HG03571 (cell line): ENCODE results near the gene TANC1.

Experiments used
- ATAC-seq: cut with Tn5 transposase; IDR thresholded peaks from one replicate; pipeline ENCODE4 v1.9.1; 2021; ENCODE audit not compliant: unreplicated experiment

TANC1 gene

DNA sequence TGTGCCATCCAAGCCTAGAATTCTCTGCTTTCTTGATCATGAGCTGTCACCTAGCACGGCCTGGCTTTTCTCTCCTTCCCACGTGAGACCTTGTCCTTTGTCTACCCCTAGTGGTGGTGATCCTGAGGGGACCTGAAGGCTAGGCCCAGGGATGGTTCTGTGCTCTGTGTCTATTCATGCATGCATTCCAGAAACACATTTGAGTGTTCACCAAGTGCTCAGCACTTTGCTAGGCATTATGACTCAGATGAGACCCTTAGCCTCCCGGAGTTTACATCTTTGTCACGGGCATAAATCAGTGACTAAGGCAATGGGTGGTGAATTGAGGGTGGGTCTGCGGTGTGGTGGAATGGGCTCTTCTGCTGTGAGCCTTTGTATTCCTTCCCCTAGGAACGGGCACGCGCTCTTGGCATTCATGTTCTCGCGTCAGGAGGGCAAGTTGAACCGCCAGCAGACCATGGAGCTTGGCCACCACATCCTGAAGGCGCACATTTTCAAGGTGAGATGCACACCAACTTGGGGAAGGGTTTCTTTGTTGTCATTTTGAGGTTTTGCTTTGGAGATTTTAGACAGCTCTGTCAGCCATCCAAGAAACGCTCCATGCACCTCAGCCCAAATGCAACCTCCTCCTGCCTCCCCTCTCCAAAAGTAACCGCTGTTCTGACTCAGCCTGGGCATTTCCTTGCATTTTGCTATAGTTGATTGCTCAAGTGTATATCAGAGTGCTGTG lies 217.1 kb downstream of the TANC1 start:
- peak; percentile 67 for ATAC-seq

DNA sequence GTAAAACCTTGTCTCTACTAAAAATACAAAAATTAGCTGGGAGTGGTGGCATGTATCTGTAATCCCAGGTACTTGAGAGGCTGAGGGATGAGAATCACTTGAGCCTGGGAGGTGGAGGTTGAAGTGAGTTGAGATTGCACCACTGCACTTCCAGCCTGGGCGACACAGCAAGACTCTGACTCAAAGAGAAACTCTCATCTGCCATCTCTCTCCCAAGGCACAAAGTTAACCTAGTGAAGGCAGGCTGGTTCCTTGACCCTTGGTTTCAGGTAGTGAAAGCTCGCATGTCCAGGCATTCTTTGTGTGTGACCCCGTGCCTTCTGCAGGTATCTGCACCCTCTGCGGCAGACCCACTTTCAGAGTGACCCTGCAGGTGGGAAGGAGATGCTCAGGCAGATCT lies 218.0 kb downstream of the TANC1 start:
- peak; percentile 49 for ATAC-seq

DNA sequence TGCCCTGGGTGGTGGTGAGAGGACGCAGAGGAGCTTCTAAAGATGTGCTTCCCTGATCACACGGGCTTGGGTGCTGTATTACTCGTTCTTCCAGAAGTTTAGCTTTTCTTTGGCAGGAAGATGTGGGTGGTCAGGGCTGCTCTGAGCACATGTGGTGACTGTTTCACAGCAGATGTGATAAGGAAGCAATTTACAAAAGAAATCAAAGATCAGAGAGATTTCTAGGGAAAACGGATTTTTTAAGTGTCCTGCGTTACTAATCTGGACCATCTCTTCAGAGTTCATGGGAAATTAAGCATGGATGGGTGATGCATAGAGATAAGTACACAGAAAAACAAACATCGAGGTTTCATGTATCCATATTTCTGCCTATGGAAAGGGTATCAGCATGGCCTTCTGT lies 218.7 kb downstream of the TANC1 start:
- no peak for ATAC-seq

DNA sequence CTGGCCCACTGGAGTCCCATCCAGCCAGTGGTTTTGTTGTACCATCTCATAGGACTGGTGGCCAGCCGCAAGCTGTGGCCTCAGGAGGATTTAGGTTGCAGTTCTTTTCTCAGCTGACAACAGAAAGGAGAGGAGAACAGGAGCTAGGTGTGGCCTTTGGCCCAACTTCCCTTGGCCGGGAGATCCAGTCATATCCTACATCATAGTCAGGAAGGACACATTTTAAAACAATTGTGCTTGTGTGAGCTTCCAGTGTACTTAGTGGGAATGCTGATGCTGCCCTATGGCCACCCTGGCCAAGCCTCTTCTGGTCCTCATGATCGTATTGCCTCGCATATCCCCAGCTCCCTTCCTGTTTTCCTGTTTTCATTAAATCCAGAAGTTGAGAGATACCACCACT lies 220.0 kb downstream of the TANC1 start:
- ATAC-seq, result no peak

DNA sequence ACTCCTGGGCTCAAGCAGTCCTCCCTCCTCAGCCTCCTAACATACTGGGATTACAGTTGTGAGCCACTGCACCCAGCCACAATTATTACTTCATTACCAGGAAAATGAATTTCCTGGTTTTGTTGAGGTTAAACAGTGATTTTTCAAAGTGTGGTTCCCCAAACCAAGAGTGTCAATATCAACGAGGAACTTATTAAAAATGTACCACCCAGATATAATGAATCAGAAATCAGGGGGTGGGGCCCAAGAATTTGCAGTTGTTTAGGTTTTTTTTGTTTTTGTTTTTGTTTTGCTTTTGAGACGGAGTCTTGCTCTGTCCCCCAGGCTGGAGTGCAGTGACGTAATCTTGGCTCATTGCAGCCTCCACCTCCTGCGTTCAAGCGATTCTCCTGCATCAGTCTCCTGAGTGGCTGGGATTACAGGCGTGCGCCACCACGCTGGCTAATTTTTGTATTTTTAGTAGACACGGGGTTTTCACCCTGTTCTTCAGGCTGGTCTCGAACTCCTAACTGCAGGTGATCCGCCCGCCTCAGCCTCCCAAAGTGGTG lies 224.0 kb downstream of the TANC1 start:
- no peak for ATAC-seq

DNA sequence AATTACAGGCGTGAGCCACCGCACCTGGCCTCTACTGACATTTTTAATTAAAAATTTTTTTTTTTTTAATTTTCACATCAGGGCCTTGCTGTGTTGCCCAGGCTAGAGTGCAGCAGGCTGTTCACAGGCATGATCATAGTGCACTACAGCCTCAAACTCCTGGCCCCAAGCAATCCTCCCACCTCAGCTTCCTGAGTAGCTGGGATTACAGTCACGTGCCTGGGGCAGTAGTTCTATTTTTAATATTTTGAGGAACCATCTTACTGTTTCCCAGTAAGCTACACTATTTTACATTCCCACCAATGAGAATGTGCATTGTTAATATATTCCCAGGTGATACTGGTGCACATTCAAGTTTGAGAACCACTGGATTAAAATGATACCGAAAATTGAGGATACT lies 225.4 kb downstream of the TANC1 start:
- no peak for ATAC-seq

DNA sequence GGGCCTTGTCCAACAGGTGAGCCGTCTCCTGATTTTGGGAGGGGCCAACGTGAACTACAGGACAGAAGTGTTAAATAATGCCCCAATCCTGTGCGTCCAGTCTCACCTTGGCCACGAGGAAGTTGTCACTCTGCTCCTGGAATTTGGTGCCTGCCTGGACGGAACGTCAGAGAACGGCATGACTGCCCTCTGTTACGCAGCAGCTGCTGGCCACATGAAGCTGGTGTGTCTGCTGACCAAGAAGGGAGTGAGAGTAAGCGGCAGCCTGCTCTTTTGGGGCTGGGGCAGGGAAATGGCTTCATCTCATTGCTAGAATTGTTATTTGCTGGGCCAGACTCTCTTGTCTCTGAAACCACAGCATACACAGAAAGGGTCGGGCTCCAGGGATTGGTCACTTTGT lies 225.8 kb downstream of the TANC1 start:
- no peak for ATAC-seq

DNA sequence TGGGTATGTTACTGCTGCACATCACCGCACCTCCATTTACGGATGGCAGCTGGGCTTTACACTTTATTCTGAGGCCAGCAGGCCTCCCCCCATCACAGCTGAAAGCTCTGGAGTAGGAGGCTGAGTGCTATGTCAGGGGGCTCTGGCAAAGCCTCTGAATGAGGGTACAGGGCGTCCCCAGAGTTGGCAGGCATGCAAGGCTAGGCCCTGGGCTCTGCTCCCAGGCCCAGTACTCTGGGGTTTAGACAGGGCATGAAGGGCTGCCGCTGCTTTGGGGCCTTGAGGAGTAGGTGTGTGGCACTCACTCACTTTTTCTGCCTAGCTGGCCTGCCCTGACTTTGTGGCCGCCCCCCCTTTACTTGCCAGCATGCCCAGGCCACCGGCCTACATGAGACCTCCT lies 227.3 kb downstream of the TANC1 start:
- no peak for ATAC-seq

DNA sequence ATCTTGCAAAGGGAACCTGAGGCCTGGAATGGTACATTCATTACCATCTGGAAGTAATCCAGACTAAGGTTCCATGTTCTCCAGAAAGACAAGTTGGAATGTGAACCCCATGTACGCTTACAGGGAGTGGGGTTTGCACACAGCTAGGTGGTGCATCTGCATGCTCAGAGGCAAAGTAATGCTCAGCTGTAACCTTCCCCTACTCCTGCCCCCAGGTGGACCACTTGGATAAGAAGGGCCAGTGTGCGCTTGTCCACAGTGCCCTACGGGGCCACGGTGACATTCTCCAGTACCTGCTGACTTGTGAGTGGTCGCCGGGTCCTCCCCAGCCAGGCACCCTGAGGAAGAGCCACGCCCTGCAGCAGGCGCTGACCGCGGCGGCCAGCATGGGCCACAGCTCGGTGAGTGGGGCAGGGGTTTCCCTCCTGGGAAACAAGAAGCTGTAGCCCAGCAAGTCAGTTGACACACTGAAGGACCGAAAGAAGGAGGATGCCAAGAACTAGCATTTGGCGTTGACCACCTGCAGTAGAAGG lies 228.0 kb downstream of the TANC1 start:
- no peak for ATAC-seq

DNA sequence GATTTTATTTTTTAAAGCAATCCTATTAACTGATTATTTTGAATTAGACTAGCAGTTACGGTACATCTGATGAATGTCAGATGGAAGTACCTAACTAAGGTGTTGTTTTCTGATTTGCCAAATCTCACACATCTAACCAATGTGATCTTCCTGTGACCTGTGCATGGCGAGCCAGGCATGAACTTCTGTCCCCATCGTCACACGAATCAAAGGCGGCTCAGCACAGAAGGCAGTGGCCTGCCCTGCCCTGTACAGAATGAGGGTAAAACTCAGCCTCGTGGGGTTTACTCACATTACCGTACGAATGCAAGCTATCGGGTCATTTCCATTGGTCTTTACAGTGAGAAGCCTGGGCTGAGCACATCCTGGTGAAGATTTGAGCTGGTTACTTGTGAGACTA lies 230.8 kb downstream of the TANC1 start:
- ATAC-seq, result no peak

DNA sequence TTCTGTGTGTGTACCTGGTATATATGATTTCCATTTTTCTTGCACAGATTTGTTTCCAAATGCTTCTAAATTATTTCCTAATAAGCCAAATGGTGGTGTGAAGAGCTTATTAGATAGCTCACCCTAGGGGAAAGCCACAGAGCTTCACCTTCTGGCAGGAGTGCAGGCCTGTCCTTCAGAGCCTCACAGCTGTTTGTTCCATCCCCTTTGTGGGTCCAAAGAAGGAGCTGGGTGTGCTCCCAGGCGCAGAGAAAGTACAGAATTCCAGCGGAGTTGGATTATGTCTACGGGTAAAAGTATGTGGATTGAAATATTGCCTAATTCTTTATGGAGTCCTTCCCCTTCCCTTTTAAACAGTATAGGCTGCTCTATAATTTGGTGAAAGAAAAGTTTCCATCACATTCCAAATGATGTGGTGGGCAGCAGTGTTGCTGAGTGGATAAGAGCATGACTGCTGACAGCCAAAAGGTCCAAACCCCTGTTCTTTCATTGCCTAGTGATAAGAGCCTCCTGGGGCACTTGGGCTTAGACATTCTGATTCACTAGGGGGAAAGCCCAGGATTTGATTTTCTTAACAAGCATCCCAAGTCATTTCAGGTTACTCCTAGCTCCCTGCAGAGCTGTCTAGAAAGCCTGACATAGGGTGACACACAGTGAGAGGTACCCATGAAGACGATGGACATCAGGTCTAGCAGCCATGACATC lies 231.5 kb downstream of the TANC1 start:
- no peak for ATAC-seq

DNA sequence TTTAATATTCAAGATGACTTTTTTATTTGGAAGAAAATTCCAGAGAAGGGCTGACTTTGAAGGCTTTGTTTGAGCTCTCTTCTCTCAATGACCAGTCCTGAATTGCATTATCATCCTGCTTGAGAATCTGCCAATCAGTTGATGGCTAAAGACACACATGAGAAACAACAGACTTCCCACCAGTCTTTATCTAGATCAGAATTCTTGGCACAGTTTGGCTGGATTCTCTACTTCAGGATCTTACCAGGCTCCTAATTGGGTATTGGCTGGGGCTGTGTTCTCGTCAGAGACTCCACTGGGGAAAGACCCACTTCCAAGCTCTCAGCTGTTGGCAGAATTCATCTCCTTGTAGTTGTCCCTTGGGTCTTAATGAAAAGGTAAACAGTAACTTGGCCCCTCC lies 232.1 kb downstream of the TANC1 start:
- no peak for ATAC-seq

DNA sequence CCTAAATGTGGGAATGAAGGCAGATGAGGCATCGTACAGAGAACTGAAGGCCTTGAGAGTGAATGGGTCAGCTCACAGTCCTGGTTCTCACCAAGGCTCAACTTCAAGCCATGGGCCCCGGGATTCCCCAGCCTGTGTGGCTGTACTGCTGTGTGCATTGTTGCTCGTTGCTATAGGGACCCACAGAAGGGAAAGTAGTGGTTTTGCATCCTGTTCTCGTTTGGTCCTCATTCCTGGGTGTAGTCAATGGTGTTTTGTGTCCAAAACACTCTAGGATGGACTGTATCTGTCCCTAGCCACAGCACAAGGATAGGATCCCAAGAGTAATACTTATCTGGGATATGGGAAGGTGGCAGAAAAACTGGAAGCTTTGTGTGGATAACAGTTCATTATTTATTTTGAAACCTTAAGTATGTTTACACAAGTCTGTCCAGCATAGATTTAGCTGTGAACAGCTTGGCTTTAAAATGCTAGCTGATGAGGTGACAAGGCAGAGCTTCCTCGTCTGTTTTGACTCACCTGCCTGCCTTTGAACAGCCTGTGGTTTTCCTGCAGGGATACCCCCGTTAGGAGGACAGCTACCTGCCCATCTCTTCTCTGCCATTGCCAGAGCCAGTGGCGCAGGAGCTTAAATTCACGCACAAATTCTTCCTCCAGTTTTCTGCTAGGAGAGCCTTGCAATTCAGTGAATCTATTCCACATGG lies 233.1 kb downstream of the TANC1 start:
- ATAC-seq, result peak; percentile 95

DNA sequence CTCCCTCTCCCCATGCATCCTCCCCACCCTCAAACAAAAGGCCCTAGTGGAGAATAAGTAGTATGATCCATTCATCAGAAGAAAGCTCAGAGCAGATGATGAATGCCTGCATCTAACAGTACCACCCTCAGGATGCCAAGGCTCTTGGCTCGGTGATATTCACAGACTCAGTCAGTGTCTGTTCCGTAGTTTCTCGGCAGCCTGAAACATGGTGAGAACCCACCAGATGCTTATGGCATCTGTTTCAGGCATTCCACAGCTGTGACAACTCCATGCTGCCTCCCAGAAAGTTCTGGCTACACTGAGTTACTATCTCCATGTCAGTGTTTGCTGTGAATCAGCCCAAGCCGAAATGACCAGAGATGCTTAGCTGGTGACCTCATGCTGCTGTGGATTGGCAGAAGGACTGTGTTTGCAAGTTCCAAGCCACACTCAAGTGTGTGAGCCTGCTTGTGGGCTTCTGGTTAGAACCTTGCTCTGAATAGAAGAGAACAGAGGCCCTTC lies 234.2 kb downstream of the TANC1 start:
- ATAC-seq, result no peak

DNA sequence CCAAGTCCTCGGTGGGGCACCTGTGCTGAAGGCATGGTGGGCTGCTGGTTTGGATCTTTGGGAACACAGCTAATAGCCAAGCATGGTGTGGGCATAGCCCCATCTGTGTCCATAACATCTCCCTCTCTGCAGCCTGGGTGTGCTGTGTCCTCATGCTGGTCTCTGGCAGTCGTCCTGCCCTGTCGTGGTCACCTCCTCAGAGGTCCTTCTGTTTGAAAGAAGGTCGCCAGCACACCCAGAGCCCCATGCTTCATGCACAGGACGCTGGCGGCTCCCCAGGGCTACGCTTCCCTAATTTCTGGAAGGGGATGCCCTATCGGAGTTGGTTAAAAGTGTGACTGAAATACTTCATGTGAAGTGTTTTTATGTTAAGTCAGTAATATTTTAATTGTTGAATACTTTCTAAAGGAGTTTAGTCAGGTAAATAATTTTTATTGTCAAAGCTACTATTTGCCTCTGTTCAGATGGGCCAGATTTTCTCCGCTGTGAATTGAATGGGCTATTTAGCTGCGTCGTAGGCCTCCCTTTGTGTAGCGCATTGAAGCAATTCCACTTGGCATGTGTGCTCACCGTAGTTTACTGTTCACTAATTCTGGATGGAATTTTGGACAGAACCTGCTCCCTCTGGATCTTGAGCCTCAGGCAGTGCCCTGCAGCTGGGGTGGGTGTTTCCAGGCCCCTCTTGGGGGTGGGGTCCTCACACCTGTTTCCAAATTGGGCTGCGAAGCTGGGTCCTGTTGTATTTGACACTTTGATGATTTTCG lies 236.1 kb downstream of the TANC1 start:
- ATAC-seq, result no peak

DNA sequence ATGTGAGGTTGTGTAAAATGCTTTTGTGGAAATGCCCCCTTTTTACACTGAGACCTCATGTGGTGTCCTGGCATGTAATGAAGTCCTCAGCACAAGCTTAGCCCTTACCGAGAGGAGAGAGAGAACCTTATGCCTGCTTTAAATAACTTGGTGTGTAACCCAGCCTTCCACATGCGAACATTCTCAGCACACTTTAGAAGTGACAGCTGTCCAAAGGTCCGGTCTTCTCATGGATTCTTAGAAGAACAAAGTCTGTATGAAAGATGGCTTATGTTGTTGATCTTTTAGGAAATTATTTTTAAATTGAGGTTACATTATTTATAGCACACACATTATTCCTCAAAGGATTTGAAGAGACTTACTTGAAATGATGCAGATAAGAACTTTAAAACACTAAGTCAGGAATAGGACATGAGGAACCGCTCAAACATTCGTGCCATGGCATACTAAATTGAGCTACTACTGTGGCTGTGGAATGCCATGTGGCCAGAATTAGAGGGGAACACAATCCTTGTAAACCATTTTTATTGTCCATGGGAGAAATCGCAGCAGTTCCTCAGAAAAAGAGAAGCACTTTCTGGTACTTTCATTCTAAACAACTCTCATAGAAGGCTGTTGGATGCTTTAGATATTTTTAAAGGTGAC lies 238.4 kb downstream of the TANC1 start:
- no peak for ATAC-seq

DNA sequence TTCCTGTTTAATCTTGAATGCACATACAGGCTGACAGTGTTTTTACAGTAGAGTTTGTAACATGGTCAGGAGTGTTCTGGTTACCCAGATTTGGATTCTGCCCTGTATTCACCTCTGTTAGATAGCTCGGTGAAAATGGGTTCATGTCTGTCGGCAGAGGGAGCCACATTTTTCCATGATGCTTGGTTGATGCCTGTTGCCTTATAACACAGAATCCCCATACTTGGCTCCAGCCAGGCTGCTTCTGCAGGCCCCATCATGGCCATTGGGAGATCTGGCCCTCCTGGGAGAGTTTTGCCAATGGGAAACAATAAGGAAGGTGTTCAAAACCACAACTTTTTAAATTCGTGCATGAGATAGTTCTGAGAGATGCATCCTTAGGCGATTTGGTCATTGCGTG lies 240.0 kb downstream of the TANC1 start:
- no peak for ATAC-seq

DNA sequence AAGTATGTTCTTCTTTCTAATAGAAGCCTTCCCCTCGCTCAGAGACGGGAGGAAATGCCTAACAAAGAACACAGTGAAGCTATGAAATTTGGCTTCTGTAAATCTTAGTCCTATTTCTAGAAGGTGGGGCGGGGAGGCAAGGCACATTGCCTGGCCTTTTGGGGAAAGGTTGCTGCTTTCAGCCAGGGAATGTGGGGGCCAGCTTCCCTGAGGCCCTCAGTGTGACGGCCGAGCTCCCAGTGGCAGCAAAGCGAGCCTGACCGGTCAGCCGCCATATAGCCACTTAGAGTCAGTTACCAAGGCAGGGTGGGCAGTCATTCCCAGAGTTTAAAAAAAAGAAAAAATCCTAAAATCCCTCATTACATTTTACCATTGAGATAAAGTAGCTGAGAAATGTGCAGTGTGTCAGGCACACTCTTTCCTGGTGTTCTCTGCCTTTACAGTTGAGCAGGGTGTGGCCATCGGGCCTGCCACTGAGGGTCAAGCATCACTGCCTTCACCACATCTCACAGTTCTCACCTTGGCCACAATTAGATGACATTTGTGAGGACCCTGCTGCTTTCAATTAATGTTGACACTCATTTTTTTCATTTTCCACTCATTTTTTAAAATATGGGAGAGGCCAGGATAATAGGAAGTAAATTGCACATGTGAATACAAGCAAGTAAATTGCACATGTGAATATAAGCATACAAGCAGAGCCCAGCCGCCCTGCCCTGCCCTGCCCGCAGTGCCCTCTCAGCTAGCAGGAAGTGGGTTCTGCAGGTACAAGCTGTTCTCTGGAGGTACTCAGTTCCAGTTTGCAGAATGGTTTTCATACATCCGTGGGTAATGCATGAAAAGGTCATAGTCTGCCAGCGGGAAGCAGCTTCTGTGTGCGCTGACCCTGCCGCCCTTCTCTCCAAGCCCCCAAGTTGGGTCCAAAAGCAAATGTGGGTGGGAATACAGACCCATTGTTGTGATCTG lies 241.2 kb downstream of the TANC1 start:
- ATAC-seq, result peak; percentile 61
